ENCODE results near the gene GTF2H4.
"Not testable (repeated sequence)": the region's sequence is repeated elsewhere in the genome, so short reads cannot be mapped to it uniquely, and the experiment has no call there.

DNA sequence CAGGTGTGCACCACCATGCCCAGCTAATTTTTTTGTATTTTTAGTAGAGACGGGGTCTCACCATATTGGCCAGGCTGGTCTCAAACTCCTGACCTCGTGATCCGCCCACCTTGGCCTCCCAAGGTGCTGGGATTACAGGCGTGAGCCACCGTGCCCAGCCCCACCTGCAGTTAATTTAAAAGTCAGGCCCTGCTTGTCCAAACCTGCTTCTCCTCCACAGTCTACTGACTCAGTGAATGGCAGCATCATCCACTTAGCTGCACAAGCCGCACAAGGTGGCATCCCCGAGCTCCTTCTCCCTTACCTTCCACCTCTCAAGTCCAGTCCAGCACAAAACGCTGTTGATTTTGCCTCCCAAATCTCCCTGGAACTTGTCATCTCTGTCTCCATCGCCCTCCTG lies 5.8 kb upstream of the GTF2H4 start:
- TF ChIP-seq, protein P1, sequence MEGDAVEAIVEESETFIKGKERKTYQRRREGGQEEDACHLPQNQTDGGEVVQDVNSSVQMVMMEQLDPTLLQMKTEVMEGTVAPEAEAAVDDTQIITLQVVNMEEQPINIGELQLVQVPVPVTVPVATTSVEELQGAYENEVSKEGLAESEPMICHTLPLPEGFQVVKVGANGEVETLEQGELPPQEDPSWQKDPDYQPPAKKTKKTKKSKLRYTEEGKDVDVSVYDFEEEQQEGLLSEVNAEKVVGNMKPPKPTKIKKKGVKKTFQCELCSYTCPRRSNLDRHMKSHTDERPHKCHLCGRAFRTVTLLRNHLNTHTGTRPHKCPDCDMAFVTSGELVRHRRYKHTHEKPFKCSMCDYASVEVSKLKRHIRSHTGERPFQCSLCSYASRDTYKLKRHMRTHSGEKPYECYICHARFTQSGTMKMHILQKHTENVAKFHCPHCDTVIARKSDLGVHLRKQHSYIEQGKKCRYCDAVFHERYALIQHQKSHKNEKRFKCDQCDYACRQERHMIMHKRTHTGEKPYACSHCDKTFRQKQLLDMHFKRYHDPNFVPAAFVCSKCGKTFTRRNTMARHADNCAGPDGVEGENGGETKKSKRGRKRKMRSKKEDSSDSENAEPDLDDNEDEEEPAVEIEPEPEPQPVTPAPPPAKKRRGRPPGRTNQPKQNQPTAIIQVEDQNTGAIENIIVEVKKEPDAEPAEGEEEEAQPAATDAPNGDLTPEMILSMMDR (IDR thresholded peaks at IDR 0.05) = not testable (repeated sequence)
- TF ChIP-seq POLR2A (IDR thresholded peaks at IDR 0.05) = not testable (repeated sequence)
